ENCODE measurements around the gene LPCAT1. TPM values are rescaled to one million over a fixed set of nuclear protein-coding genes. Genes with fewer than 3 reads are reported as not detected.

The LPCAT1 gene
- total RNA-seq, 1 experiment from 2014 or later = 59.8 TPM

DNA sequence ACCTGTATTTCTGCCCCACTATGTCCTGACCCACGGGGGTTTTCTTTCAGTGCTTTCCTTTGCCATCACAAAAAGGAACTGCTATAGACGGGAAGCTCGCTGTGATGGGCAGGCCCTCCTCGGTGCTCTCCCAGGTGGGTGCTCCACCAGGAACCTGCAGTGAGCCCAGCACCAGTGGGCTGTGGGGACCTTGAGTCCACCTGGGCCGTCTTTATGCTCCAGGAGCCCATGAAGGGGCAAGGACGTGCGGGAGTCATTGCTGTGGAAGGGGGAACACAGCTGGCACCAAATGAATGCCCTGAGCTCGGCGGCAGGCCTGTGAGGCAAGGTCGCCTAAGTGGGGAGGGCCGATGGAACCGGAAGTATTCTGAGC lies 41.8 kb downstream of the LPCAT1 start:
- TF ChIP-seq TCF7L2 (IDR thresholded peaks at IDR 0.05; ENCODE audit: low read depth, low read length) = no peak
- TF ChIP-seq SIN3A (IDR thresholded peaks at IDR 0.05; ENCODE audit: borderline replicate concordance, insufficient read depth, low read depth, low read length) = no peak
- TF ChIP-seq, protein P1, sequence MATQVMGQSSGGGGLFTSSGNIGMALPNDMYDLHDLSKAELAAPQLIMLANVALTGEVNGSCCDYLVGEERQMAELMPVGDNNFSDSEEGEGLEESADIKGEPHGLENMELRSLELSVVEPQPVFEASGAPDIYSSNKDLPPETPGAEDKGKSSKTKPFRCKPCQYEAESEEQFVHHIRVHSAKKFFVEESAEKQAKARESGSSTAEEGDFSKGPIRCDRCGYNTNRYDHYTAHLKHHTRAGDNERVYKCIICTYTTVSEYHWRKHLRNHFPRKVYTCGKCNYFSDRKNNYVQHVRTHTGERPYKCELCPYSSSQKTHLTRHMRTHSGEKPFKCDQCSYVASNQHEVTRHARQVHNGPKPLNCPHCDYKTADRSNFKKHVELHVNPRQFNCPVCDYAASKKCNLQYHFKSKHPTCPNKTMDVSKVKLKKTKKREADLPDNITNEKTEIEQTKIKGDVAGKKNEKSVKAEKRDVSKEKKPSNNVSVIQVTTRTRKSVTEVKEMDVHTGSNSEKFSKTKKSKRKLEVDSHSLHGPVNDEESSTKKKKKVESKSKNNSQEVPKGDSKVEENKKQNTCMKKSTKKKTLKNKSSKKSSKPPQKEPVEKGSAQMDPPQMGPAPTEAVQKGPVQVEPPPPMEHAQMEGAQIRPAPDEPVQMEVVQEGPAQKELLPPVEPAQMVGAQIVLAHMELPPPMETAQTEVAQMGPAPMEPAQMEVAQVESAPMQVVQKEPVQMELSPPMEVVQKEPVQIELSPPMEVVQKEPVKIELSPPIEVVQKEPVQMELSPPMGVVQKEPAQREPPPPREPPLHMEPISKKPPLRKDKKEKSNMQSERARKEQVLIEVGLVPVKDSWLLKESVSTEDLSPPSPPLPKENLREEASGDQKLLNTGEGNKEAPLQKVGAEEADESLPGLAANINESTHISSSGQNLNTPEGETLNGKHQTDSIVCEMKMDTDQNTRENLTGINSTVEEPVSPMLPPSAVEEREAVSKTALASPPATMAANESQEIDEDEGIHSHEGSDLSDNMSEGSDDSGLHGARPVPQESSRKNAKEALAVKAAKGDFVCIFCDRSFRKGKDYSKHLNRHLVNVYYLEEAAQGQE (IDR thresholded peaks at IDR 0.05; ENCODE audit: insufficient read depth in 1 of 2, low read depth in 2 of 2, low read length in 1 of 2) = no peak
- no peak for TF ChIP-seq POLR2AphosphoS5 (IDR thresholded peaks at IDR 0.05; ENCODE audit: low read depth, low read length)
- TF ChIP-seq, protein P2, sequence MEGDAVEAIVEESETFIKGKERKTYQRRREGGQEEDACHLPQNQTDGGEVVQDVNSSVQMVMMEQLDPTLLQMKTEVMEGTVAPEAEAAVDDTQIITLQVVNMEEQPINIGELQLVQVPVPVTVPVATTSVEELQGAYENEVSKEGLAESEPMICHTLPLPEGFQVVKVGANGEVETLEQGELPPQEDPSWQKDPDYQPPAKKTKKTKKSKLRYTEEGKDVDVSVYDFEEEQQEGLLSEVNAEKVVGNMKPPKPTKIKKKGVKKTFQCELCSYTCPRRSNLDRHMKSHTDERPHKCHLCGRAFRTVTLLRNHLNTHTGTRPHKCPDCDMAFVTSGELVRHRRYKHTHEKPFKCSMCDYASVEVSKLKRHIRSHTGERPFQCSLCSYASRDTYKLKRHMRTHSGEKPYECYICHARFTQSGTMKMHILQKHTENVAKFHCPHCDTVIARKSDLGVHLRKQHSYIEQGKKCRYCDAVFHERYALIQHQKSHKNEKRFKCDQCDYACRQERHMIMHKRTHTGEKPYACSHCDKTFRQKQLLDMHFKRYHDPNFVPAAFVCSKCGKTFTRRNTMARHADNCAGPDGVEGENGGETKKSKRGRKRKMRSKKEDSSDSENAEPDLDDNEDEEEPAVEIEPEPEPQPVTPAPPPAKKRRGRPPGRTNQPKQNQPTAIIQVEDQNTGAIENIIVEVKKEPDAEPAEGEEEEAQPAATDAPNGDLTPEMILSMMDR (IDR thresholded peaks at IDR 0.05) = no peak
- no TSS peak for BruUV-seq (replicated peaks)
- Histone ChIP-seq H3K4me1 (ENCODE audit: control insufficient read depth, insufficient read depth, low read length) (no peaks in the 10 kb centered on the region), H3K4me3 (ENCODE audit: low read depth in 2 of 2, low read length in 2 of 2) (no peak overlapping the region), H3K27ac (ENCODE audit: low read length) (no peak overlapping the region), H3K9me3 (ENCODE audit: control insufficient read depth, insufficient read depth, low read depth, low read length) (no peaks in the 10 kb centered on the region), H3K27me3 (ENCODE audit: control insufficient read depth, insufficient read depth, low read length) (no peaks in the 10 kb centered on the region), H3K36me3 (ENCODE audit: control insufficient read depth, insufficient read depth, low read length) (no peaks in the 10 kb centered on the region)
- ATAC-seq (no peak), DNase-seq (ENCODE audit: low read depth, low spot score) (no peak)
- intact Hi-C loops (cut with micrococcal nuclease; ENCODE audit: unreplicated experiment) (no loop called here), in situ Hi-C loops (cut with HindIII; ENCODE audit: low pct_unique_long_range_greater_than_20kb, low sequenced_read_pairs) (no loop called here)
- ChIA-PET CTCF (no interaction called here), POLR2A (no interaction called here)

DNA sequence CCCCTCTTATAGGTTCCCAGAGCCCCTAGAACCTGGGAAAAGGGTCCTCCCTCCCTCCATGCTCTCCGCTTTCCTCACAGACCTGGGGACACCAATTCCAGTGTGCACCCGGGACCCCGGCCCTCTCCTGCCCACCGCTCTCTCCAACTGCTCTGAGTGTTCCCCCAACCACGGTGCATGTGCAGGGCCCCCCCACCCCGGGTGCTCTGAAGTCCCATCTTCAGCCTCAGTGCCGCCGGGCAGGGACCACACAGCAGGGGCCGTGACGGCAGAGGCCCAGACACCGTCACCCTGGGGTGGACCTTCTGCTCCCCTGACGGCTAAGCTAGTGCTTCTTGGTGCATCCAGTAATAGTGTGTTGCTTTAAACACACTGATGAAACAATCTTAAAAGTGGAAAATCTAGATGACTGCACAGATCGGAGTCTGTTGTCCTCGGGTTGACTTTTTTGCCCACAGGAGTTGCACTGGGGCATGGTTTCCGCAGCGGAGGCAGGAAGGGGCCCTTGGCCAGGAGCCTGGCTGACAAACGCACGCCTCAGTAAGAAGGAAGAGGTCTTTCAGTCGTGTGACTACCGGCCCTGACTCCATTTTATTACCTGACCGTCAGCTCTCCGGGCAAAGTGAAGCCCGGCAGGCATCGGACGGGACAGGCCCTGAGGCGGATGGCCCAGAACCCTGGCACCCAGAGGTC lies 42.3 kb downstream of the LPCAT1 start:
- no peaks in the 10 kb centered on the region for H3K4me1 ChIP-seq (ENCODE audit: control insufficient read depth, insufficient read depth, low read length)
- no peaks in the 10 kb centered on the region for H3K36me3 ChIP-seq (ENCODE audit: control insufficient read depth, insufficient read depth, low read length)
- intact Hi-C loops (cut with micrococcal nuclease; ENCODE audit: unreplicated experiment) = no loop called here
- no peaks in the 10 kb centered on the region for H3K27me3 ChIP-seq (ENCODE audit: control insufficient read depth, insufficient read depth, low read length)
- ATAC-seq (no peak), DNase-seq (ENCODE audit: low read depth, low spot score) (no peak)
- POLR2A ChIA-PET = no interaction called here
- no TSS peak for BruUV-seq (replicated peaks)
- CTCF ChIA-PET = no interaction called here
- H3K9me3 ChIP-seq (ENCODE audit: control insufficient read depth, insufficient read depth, low read depth, low read length) = no peaks in the 10 kb centered on the region
- in situ Hi-C loops (cut with HindIII; ENCODE audit: low pct_unique_long_range_greater_than_20kb, low sequenced_read_pairs) = no loop called here
- no peak for TF ChIP-seq POLR2AphosphoS5 (IDR thresholded peaks at IDR 0.05; ENCODE audit: low read depth, low read length)
- TF ChIP-seq, protein P2 (IDR thresholded peaks at IDR 0.05) = no peak
- no peak for TF ChIP-seq TCF7L2 (IDR thresholded peaks at IDR 0.05; ENCODE audit: low read depth, low read length)
- TF ChIP-seq, protein P1 (IDR thresholded peaks at IDR 0.05; ENCODE audit: insufficient read depth in 1 of 2, low read depth in 2 of 2, low read length in 1 of 2) = no peak
- TF ChIP-seq SIN3A (IDR thresholded peaks at IDR 0.05; ENCODE audit: borderline replicate concordance, insufficient read depth, low read depth, low read length) = no peak
- H3K4me3 ChIP-seq (ENCODE audit: low read depth in 2 of 2, low read length in 2 of 2) = no peak overlapping the region
- no peak overlapping the region for H3K27ac ChIP-seq (ENCODE audit: low read length)

All from Panc1 (cell line).